BJ (cell line): ENCODE data around the gene DUOX1. TPM values are rescaled to one million over a fixed set of nuclear protein-coding genes. Genes with fewer than 3 reads are reported as not detected.

Experiments used
- CTCF ChIA-PET: fragments of 350-600 bp; formaldehyde crosslinking; extraction: SDS; loops from one replicate; lab custom pipeline; 2021; ENCODE audit warnings: antibody characterized with exemption, inconsistent platforms; lab: Yijun Ruan, JAX
- POLR2A ChIA-PET: fragments of 300-600 bp; sonication (Branson Sonifier 250); formaldehyde crosslinking; extraction: SDS; loops from one replicate; lab custom pipeline; 2021; ENCODE audit warnings: antibody characterized with exemption; lab: Charles Lee
- DNase-seq: peaks from one replicate; pipeline ENCODE4 v3.0.0-alpha.2; 2011; ENCODE audit warnings: low read depth
- H3K27me3 ChIP-seq: 2 replicates; pipeline ENCODE4 v1.6.0; 2011; ENCODE audit warnings: low read length; ENCODE audit not compliant: control insufficient read depth, insufficient read depth
- H3K36me3 ChIP-seq: 2 replicates; pipeline ENCODE4 v1.5.1; 2011; ENCODE audit warnings: low read length; ENCODE audit not compliant: control insufficient read depth, insufficient read depth
- H3K4me3 ChIP-seq: 2 replicates; pipeline ENCODE4 v1.5.1; 2011; ENCODE audit warnings: low read depth, mild to moderate bottlenecking, control low read depth, low read length
- CTCF ChIP-seq: IDR thresholded peaks from 2 replicates; pipeline ENCODE4 v1.5.1; 2011; ENCODE audit warnings: low read depth, mild to moderate bottlenecking, control low read depth, inconsistent platforms, low read length, moderate library complexity; ENCODE audit not compliant: insufficient read depth
- polyA plus RNA-seq: library from polyadenylated mRNA; depleted of rRNA; stranded (reverse); fragments of >200 nt; gene quantifications from 2 replicates; pipeline ENCODE4 v1.2.3, GENCODE V29; 2011

DUOX1 gene
- polyA plus RNA-seq, 1 experiment = 0.09 TPM

GRCh38 chr15:45088801-45089711, 40.7 kb upstream of the DUOX1 start:
- POLR2A ChIA-PET = no interaction called here
- Histone ChIP-seq H3K36me3 (no peaks in the 10 kb centered on the region), H3K27me3 (peaks cover 5% of the 10 kb centered on the region), H3K4me3 (no peak overlapping the region)
- CTCF ChIA-PET = no interaction called here
- no peak for TF ChIP-seq CTCF
- no peak for DNase-seq

GRCh38 chr15:45089712-45090373, 40.0 kb upstream of the DUOX1 start:
- no peaks in the 10 kb centered on the region for H3K36me3 ChIP-seq
- TF ChIP-seq CTCF = no peak
- CTCF ChIA-PET = no interaction called here
- H3K27me3 ChIP-seq = peaks cover 5% of the 10 kb centered on the region
- POLR2A ChIA-PET = no interaction called here
- no peak overlapping the region for H3K4me3 ChIP-seq
- DNase-seq = no peak

- ChIA-PET POLR2A (no interaction called here), CTCF (no interaction called here)
- H3K36me3 ChIP-seq = no peaks in the 10 kb centered on the region
- DNase-seq = no peak
- H3K27me3 ChIP-seq = peaks cover 5% of the 10 kb centered on the region
- TF ChIP-seq CTCF = no peak
- no peak overlapping the region for H3K4me3 ChIP-seq
Observed at GRCh38 chr15:45091161-45091560, 38.6 kb upstream of the DUOX1 start.

- no peak for TF ChIP-seq CTCF
- H3K27me3 ChIP-seq = peaks cover 5% of the 10 kb centered on the region
- ChIA-PET POLR2A (no interaction called here), CTCF (no interaction called here)
- DNase-seq = no peak
- no peak overlapping the region for H3K4me3 ChIP-seq
- no peaks in the 10 kb centered on the region for H3K36me3 ChIP-seq
Observed at GRCh38 chr15:45091576-45091975, 38.2 kb upstream of the DUOX1 start.

GRCh38 chr15:45093013-45093412, 36.8 kb upstream of the DUOX1 start:
- ChIA-PET CTCF (interaction anchor here (0.7 to 6.9 kb wide), 2 partner anchors 20 to 25 kb away, joined by 3 to 33 read pairs; no protein-coding TSS in a partner anchor), POLR2A (no interaction called here)
- peaks cover 7% of the 10 kb centered on the region for H3K27me3 ChIP-seq
- TF ChIP-seq CTCF = no peak
- DNase-seq = no peak
- H3K4me3 ChIP-seq = no peak overlapping the region
- H3K36me3 ChIP-seq = no peaks in the 10 kb centered on the region
